SIG-M5 treated with dmso at 0.1 percent for 504 hours (cell line): ENCODE data around the gene TMEM243.
"Not testable (repeated sequence)": the region's sequence is repeated elsewhere in the genome, so short reads cannot be mapped to it uniquely, and the experiment has no call there.

Experiments used
- DNase-seq: peaks from one replicate; lab custom pipeline; 2025; ENCODE audit not compliant: unreplicated experiment; lab: John Stamatoyannopoulos, UW

Gene TMEM243

DNA sequence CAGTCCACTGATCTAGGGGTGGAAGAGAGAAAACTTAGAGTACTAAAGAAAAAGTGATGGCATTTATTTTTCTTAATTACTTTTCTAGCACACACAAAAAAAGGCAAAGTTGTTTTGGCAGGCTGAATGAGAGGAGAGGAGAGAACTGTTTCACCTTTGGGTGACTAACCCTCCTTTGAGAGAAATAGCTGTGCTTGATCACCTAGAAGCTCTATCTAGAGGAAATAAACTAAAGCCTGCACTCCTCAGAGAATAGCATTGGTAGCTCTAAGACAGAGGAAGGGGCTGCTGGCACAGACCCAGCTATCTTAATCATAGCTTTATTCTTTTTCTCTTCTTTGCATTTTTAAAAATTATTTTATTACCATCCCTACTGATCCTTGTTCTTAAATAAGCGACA is 6.3 kb downstream of the TMEM243 start:
- no peak for DNase-seq

- no peak for DNase-seq
Measured at GRCh38 chr7:87212498-87212897, 7.0 kb downstream of the TMEM243 start.

- no peak for DNase-seq
Measured at GRCh38 chr7:87210506-87210905, 9.0 kb downstream of the TMEM243 start.

- no peak for DNase-seq
Measured at GRCh38 chr7:87209295-87209924, 10.1 kb downstream of the TMEM243 start.

- DNase-seq, result no peak
Measured at GRCh38 chr7:87206361-87206760, 13.2 kb downstream of the TMEM243 start.

GRCh38 chr7:87205701-87206100 is 13.8 kb downstream of the TMEM243 start:
- not testable (repeated sequence) for DNase-seq

GRCh38 chr7:87204933-87205332 is 14.6 kb downstream of the TMEM243 start:
- no peak for DNase-seq

- not testable (repeated sequence) for DNase-seq
Measured at GRCh38 chr7:87203929-87204328, 15.6 kb downstream of the TMEM243 start.

- DNase-seq, result no peak
Measured at GRCh38 chr7:87202705-87203104, 16.8 kb downstream of the TMEM243 start.

DNA sequence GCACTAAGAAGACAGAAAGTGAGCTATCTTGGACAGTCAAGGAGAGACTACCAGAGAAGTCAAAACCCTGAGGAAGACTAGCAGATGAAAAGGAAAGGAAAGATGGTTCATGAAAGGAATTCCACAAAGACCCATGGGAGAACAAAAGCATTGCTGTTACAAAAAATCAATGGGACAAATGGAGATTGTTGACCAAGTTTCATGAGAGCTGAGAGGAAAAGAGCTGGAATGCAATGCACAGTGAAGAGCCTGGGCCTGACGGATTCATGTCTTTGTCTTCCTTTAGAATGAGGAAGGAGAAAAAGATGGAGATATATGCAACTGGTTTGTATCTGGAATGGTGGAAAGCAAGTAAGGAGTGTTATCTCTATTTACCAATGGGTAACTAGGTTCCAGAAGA is 17.3 kb downstream of the TMEM243 start:
- DNase-seq, result no peak

GRCh38 chr7:87199700-87200450 is 19.7 kb downstream of the TMEM243 start:
- no peak for DNase-seq

DNA sequence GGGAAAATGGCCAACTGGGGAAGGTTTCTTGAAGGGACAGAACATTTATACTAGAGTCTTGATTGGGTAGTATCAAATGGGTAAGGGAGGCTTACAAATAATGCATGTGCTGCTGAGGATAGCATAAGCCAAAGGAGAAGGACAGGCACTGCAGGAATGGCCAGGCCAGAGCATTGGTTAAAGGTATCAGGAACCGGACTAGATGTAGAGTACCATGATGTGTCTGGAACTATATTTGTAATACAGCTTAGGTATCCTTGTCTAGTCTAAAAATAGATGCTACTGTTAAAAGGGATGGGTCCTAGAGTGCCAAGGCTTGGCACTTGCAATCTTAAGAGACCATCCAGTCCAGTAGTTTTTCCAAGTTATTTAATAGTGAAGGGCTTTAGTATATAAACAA is 20.3 kb downstream of the TMEM243 start:
- DNase-seq, result no peak

GRCh38 chr7:87193912-87194311 is 25.6 kb downstream of the TMEM243 start:
- no peak for DNase-seq

GRCh38 chr7:87192784-87193487 is 26.6 kb downstream of the TMEM243 start:
- DNase-seq, result no peak

- no peak for DNase-seq
Measured at GRCh38 chr7:87190783-87191182, 28.7 kb downstream of the TMEM243 start.

- DNase-seq, result no peak
Measured at GRCh38 chr7:87188930-87189329, 30.6 kb downstream of the TMEM243 start.

GRCh38 chr7:87187120-87187519 is 32.4 kb downstream of the TMEM243 start:
- DNase-seq, result no peak

- DNase-seq, result no peak
Measured at GRCh38 chr7:87179180-87179579, 40.4 kb downstream of the TMEM243 start.

GRCh38 chr7:87178320-87178719 is 41.2 kb downstream of the TMEM243 start:
- DNase-seq, result no peak

DNA sequence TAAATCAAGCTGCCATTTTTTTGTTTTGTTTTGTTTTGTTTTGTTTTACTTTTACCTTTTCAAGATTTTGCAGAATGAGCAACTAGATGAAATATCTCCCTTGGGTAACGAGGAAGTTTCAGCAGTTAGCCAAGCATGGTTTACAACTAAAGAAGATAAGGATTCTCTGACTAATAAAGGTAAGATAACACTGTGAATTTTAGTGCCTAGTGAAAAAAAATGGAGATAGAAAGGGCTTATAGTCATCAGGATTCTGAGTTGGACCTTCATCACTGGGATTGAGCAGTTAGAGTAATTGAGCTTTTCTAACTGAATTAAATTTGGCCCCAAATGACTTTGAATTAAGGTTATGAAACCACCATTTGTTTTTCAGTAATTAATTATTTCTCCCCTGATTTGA is 46.1 kb downstream of the TMEM243 start:
- DNase-seq, result no peak

- no peak for DNase-seq
Measured at GRCh38 chr7:87171282-87171934, 48.1 kb downstream of the TMEM243 start.

- no peak for DNase-seq
Measured at GRCh38 chr7:87170828-87171227, 48.7 kb downstream of the TMEM243 start.
